Measurements from ENCODE around the gene EPSTI1.

GRCh38 chr13:42876270-42876714 is 115.7 kb downstream of the EPSTI1 start:
- TF ChIP-seq CTCF (IDR thresholded peaks at IDR 0.05) (no peak), ZFX (IDR thresholded peaks at IDR 0.05; ENCODE audit: borderline replicate concordance) (no peak)
